Pancreas (tissue), 10 donors: Measurements from ENCODE around the gene ZBTB39. TPM values are rescaled to one million over a fixed set of nuclear protein-coding genes. Genes with fewer than 3 reads are reported as not detected.

Experiments
- ATAC-seq, 4 donors: fragments of 200-7000 bp; cut with Tn5 transposase; one replicate each; pipeline versions ENCODE4 v1.8.0 to v1.9.1; 2020; ENCODE audit warnings: mild to moderate bottlenecking in 4 of 4, moderate library complexity in 4 of 4
- DNase-seq, 6 donors: peaks; one replicate each; pipeline ENCODE4 v3.0.0-alpha.2; 2020
- FAIRE-seq: peaks from 2 replicates; lab custom pipeline; 2012; peaks lifted over from hg19 to GRCh38; lab: Jason Lieb, UNC
- H3K27ac ChIP-seq, 4 donors: fragments of 200-600 bp; sonication (generic); 1 replicate in 3 of 4; 2 replicates in 1 of 4; pipeline versions ENCODE4 v1.5.0 to v1.8.0; 2020
- H3K27me3 ChIP-seq, 4 donors: fragments of 200-600 bp; one replicate each; pipeline ENCODE4 v1.8.0; 2021
- H3K36me3 ChIP-seq, 3 donors: fragments of 200-600 bp; sonication (generic) in 1 of 3; one replicate each; pipeline versions ENCODE4 v1.5.0 to v1.8.0; 2020 to 2021
- H3K4me1 ChIP-seq, 3 donors: fragments of 200-600 bp; one replicate each; pipeline ENCODE4 v1.8.0; 2021
- H3K4me3 ChIP-seq, 4 donors: fragments of 200-600 bp; sonication (generic) in 2 of 4; one replicate each; pipeline versions ENCODE4 v1.5.0 to v1.8.0; 2020 to 2021
- H3K9me3 ChIP-seq, 4 donors: fragments of 200-600 bp; one replicate each; pipeline ENCODE4 v1.8.0; 2021
- CTCF ChIP-seq, 4 donors: fragments of 200-600 bp; sonication (generic) in 3 of 4; IDR thresholded peaks; one replicate each; pipeline versions ENCODE4 v1.5.0 to v1.8.0; 2021; ENCODE audit warnings: antibody characterized with exemption in 4 of 4
- WGBS, 2 donors: extraction: QIAGEN DNeasy Blood & Tissue Kit; methylation state at CpG; one replicate each; pipeline ENCODE4 v1.1.7; 2013; 5-methylcytosine and 5-hydroxymethylcytosine counted together
- intact Hi-C, 3 donors: fragments of 100-400 bp; cut with DNase I; formaldehyde crosslinking; loops; one replicate each; pipeline versions ENCODE4 v1.11.1 to v1.14.2; 2022
- polyA plus RNA-seq, 2 donors: library from polyadenylated mRNA; stranded (reverse); fragments of 200-250 nt; gene quantifications; one replicate each; pipeline ENCODE4 v1.2.3, GENCODE V29; 2013
- total RNA-seq, 6 donors: library from RNA; stranded (reverse); fragmentation: NEBNext Ultra II Directional in 4 of 6; extraction: Animal tissue kit (Norgen Biotek cat#: 25700) in 4 of 6; gene quantifications; one replicate each; pipeline versions ENCODE4 v1.2.1 to v1.2.4, GENCODE V29; 2021 to 2023
- donor health status: healthy with polysubstance abuse.
- donor health status: DM: no; HTN: no; CAD: no; lungs with moderate emphysema.
- donor health status: DM: no; HTN: no; CAD: no.
- donor health status: control.
- donor health status: control.
- donor health status: Bipolar disorder and iron deficiency.
- donor health status: DM: yes; HTN: yes; CAD: no.
- donor health status: DM: no; HTN: no; CAD: no.
- donor health status: DM: no; HTN: no; CAD: no.
- donor health status: DM: yes; HTN: yes; CAD: no.

ZBTB39 gene
- total and polyA plus RNA-seq, 8 donors, result 1.5 to 4.3 (median 2.8) TPM

DNA sequence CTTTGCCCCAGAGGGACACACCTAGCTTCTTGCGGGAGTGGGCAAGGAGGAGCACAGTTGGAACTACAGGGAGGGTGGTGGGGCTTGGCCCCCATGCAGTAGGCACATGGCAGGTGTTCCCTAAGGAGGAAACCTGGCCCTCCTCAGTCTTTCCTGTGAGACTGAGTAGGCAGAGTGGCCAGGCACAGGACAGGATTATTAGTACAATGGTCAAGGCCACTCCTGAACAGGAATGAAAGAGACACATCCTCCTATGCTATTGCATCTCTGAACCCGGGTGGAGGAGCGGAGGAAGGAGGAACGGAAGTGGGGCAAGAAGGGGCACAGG is 42.7 kb upstream of the ZBTB39 start:
- no peaks in the 10 kb centered on the region for H3K36me3 ChIP-seq
- no peak overlapping the region for H3K4me3 ChIP-seq
- H3K9me3 ChIP-seq, result no peaks in the 10 kb centered on the region
- no peak for DNase-seq
- intact Hi-C loops, result no loop called here
- FAIRE-seq, result no peak
- H3K4me1 ChIP-seq, result no peaks in the 10 kb centered on the region
- no peak for TF ChIP-seq CTCF (IDR thresholded peaks at IDR 0.05)
- ATAC-seq, result no peak
- 59 to 79% methylated on average over 4 of the region's 4 CpGs for WGBS, 2 donors
- H3K27me3 ChIP-seq, result no peaks in the 10 kb centered on the region
- no peak overlapping the region for H3K27ac ChIP-seq

DNA sequence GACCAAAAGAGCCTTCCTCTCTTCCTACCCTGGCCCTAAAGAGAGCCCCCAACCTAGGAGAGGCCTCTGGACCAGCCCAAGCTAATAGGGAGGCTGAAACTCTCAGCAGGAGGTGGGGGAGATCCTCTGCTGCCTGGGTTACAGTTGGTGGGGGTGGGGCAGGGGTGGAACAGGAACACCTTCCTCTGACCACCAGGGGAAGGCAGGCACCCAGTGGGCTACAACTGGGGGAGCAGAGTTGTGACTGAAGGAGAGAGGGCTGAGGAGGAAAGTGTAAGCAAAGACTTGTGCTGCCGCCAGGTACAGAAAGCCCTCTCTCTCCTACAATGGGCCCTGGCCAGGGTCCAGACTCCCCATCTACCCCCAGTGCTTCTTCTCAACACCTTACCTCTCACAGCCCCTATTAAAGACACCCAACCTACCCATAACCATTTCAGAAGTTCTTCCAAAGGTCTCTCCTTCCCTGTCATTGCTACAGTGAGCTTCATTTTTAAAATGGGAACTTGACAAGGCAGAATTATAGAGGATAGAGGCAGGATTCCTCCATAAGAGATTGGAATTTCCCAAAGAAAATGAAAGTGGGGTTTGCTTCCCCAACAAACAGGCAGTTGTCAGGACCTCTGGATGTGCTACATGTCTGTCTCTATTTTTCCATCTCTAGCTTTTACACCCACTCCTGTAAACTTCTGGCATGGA is 42.2 kb upstream of the ZBTB39 start:
- no peak for ATAC-seq
- intact Hi-C loops, result no loop called here
- 86 to 87% methylated on average over 1 of the region's 1 CpG for WGBS, 2 donors
- H3K27ac ChIP-seq, result no peak overlapping the region
- no peak overlapping the region for H3K4me3 ChIP-seq
- no peak for FAIRE-seq
- no peak for TF ChIP-seq CTCF (IDR thresholded peaks at IDR 0.05)
- H3K36me3 ChIP-seq, result no peaks in the 10 kb centered on the region
- H3K27me3 ChIP-seq, result no peaks in the 10 kb centered on the region
- H3K4me1 ChIP-seq, result no peaks in the 10 kb centered on the region
- H3K9me3 ChIP-seq, result no peaks in the 10 kb centered on the region
- no peak for DNase-seq

DNA sequence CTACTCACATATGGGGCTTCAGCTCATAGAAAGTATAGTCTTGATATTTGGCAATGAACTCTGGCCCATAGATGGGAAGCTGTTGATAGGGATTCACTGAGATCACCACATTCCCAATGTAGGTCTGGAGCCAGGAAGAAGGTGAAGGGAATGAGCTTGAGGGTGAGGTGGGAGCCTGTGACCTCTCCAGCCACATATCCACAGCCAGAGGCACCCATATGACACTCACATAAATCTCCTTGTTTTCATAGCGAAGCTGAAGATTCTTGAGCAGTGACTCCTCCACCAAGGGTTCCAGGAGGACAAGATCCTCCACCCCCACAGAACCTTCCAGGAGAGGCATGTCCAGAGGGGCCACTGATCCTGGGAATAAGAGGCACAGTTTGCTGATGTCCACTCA is 41.6 kb upstream of the ZBTB39 start:
- no peak for FAIRE-seq
- WGBS, 2 donors, result 85 to 87% methylated on average over 1 of the region's 1 CpG

GRCh38 chr12:57046947-57047890 is 40.9 kb upstream of the ZBTB39 start:
- Histone ChIP-seq H3K27me3 (no peaks in the 10 kb centered on the region), H3K4me3 (no peak overlapping the region), H3K4me1 (no peaks in the 10 kb centered on the region), H3K9me3 (no peaks in the 10 kb centered on the region), H3K27ac (no peak overlapping the region), H3K36me3 (no peaks in the 10 kb centered on the region)
- no peak for DNase-seq
- 62 to 64% methylated on average over 10 of the region's 10 CpGs for WGBS, 2 donors
- TF ChIP-seq CTCF (IDR thresholded peaks at IDR 0.05), result no peak
- FAIRE-seq, result no peak
- ATAC-seq, result peak in 2 of 4 donors; percentile 41 to 74
- intact Hi-C loops, result no loop called here

More for the DNA sequence above, 41.6 kb upstream of the ZBTB39 start:
- DNase-seq, result no peak
- no peaks in the 10 kb centered on the region for H3K36me3 ChIP-seq
- H3K27me3 ChIP-seq, result no peaks in the 10 kb centered on the region
- no peak for ATAC-seq
- H3K4me1 ChIP-seq, result no peaks in the 10 kb centered on the region
- no peak for TF ChIP-seq CTCF (IDR thresholded peaks at IDR 0.05)
- no peaks in the 10 kb centered on the region for H3K9me3 ChIP-seq
- H3K27ac ChIP-seq, result no peak overlapping the region
- H3K4me3 ChIP-seq, result no peak overlapping the region
- intact Hi-C loops, result no loop called here
